ENCODE results near the gene PAX9.

Gene PAX9

GRCh38 chr14:36647824-36648753 lies 13.6 kb upstream of the PAX9 start:
- no peak for DNase-seq (ENCODE audit: extremely low read depth, low read depth)
- no peak overlapping the region for H3K4me3 ChIP-seq (replicated peaks; ENCODE audit: low read depth, low read length)
- no peak for TF ChIP-seq CTCF (IDR thresholded peaks at IDR 0.05; ENCODE audit: low read depth, low read length, missing control alignments)

- no peak overlapping the region for H3K4me3 ChIP-seq (replicated peaks; ENCODE audit: low read depth, low read length)
- TF ChIP-seq CTCF (IDR thresholded peaks at IDR 0.05; ENCODE audit: low read depth, low read length, missing control alignments) = no peak
- no peak for DNase-seq (ENCODE audit: extremely low read depth, low read depth)
Observed at GRCh38 chr14:36649872-36650650, 11.6 kb upstream of the PAX9 start.

- TF ChIP-seq CTCF (IDR thresholded peaks at IDR 0.05; ENCODE audit: low read depth, low read length, missing control alignments) = no peak
- no peak for DNase-seq (ENCODE audit: extremely low read depth, low read depth)
- no peak overlapping the region for H3K4me3 ChIP-seq (replicated peaks; ENCODE audit: low read depth, low read length)
Observed at GRCh38 chr14:36652542-36653201, 9.0 kb upstream of the PAX9 start.

GRCh38 chr14:36653413-36653812 lies 8.2 kb upstream of the PAX9 start:
- no peak for DNase-seq (ENCODE audit: extremely low read depth, low read depth)
- no peak overlapping the region for H3K4me3 ChIP-seq (replicated peaks; ENCODE audit: low read depth, low read length)
- no peak for TF ChIP-seq CTCF (IDR thresholded peaks at IDR 0.05; ENCODE audit: low read depth, low read length, missing control alignments)

- TF ChIP-seq CTCF (IDR thresholded peaks at IDR 0.05; ENCODE audit: low read depth, low read length, missing control alignments) = no peak
- no peak for DNase-seq (ENCODE audit: extremely low read depth, low read depth)
- H3K4me3 ChIP-seq (replicated peaks; ENCODE audit: low read depth, low read length) = no peak overlapping the region
Observed at GRCh38 chr14:36653962-36654793, 7.5 kb upstream of the PAX9 start.

Data from HFF-Myc (cell line).